ENCODE data around the gene DPPA5. TPM values are rescaled to one million over a fixed set of nuclear protein-coding genes. Genes with fewer than 3 reads are reported as not detected.
"Not testable (repeated sequence)": the region's sequence is repeated elsewhere in the genome, so short reads cannot be mapped to it uniquely, and the experiment has no call there.

The DPPA5 gene
- total RNA-seq, 1 donor from 2014 or later: not detected

DNA sequence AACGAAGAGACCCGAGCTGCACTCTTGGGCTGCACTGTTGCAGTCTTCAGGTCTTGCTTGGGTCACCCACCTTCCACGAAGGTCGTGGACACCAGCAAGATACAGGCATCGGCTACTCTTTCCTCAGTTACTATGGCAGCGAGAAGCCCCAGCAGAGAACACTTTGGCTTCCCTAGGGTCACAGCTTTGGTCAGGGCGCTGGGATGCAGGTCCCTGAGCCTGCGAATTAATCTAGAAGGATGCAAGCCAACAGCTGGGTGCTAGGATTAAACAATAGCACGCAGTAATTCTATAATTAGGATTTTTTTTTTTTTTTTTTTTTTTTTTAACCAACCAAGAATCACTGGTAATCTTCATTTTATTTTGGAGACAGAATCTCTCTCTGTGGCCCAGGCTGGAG lies 10.5 kb upstream of the DPPA5 start:
- DNase-seq (ENCODE audit: low read depth): no peak

DNA sequence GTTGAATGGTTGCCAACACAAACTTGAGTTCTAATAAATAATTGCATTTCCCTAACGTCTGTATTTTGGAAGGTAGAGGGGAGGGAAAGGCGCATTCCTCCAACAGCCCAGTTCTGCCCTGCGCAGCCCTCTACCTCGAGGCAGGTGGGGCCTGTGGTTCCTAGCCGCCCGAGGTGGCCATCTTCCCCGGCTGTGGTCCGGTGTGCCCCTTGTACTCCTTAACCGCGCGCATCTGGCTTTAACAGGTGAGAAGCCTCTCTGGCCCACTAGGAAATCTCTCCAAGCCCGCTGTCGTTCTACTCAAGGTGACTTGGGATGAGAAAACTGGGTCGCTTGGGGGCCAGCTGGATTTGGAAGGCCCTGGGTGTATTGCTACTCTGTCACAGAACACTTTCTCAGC lies 10.0 kb upstream of the DPPA5 start:
- no peak for DNase-seq (ENCODE audit: low read depth)

DNA sequence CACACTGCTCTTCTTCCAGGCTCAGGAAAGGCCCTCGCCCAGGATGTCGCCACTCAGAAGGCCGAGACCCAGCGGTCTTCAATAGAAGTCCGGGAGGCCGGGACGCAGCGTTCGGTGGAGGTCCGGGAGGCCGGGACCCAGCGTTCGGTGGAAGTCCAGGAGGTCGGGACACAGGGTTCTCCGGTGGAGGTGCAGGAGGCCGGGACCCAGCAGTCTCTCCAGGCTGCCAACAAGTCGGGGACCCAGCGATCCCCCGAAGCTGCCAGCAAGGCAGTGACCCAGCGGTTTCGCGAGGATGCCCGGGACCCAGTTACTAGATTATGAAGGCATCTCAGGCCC lies 9.4 kb upstream of the DPPA5 start:
- no peak for DNase-seq (ENCODE audit: low read depth)

DNA sequence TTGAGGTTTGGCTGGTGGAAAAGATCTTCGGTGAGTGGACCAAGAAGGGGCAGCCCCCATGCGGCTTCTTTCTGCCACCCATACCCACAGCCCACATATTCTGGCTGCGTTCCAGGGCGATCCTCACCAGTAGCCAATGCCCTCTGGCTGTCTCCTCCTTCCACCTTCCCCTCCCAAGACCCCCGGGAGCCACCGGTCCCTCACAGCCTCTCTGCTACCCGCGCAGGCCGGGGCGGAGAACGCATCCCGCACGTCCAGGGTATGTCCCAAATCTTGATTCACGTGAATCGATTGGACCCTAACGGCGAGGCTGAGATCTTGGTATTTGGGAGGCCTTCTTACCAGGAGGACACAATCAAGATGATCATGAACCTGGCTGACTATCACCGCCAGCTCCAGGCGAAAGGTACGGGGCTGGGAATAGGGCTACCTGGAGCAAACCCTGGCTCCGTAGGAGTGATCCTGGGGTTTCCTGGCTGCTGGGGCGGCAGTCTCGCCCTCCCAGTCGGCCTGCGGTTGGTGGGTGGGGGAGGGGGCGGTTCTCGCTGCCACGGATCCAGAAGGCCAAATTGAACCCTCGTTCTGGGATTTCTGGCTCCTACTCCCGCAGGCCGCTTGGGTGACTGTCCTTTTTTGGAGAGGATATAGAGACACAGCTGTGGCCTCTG lies 8.9 kb upstream of the DPPA5 start:
- no peak for DNase-seq (ENCODE audit: low read depth)

DNA sequence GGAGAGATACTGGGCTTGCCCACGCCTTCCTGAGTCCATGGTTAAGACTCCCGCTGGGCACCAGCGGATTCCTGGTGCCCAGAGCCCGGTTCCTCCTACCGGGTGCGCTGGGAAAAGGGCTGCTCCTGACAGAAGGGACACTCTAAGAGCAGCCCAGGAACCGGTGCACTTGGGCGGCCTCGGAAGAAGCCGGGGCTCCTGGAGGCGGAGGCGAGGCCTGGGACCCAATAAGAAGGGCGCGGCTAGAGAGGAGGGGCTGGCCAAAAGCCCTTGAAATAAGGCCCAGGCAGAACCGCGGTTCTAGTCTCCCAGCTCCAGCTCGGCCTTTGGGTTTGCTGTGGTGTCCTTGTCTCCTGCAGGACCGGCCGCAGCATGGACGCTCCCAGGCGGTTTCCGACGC lies 8.3 kb upstream of the DPPA5 start, which contains the start of gene KHDC3L:
TSS of gene KHDC3L (plus strand) at position 301 of the 400 bp plus-strand sequence. CDS start at position 373, 72 bp downstream.
- no peak for DNase-seq (ENCODE audit: low read depth)

DNA sequence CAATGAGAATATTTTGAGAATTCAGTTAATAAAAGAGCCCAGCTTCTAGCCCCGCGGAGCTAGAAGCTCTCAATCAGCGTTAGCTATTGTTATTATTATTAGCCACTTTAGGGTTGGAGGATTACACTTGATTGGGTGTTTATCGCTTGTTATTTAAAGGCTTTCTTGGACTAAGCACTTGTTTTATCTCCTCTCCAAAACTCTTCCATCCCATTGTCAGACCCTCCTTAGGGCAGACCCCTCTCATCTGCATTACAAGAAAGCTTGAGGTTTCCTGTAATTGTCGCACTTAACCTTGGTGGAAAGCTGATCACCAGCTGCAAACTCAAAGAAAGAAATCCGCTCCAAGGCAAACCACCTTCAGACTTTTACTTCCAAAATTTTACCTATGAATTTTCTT lies 4.8 kb downstream of the DPPA5 start:
- no peak for DNase-seq (ENCODE audit: low read depth)

DNA sequence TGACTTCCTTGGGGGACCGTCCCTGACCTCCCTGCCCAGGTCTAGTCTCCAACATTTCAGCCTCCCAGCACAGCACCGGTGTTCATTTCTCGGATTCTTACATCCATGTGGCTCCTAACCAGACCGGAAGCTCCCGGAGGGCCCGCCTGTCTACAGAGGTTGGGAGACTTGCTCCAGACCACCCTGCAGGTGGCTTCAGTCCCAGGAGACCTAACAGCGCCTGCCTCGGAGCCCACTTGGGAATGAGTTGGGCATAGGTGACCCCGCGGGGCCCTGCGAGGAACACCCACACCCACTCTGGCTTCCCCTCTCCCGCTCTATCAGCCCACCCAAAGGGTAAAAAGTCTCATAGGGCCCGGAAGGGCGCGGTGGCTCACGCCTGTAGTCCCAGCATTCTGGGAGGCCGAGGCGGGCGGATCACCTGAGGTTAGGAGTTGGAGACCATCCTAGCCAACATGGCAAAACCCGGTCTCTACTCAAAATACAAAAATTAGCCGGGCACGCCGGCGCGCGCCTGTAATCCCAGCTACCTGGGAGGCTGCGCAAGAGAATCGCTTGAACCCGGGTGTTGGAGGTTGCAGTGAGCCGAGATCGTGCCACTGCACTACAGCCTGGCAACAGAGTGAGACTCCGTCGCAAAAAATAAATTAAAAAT lies 5.4 kb downstream of the DPPA5 start:
- DNase-seq (ENCODE audit: low read depth): no peak

DNA sequence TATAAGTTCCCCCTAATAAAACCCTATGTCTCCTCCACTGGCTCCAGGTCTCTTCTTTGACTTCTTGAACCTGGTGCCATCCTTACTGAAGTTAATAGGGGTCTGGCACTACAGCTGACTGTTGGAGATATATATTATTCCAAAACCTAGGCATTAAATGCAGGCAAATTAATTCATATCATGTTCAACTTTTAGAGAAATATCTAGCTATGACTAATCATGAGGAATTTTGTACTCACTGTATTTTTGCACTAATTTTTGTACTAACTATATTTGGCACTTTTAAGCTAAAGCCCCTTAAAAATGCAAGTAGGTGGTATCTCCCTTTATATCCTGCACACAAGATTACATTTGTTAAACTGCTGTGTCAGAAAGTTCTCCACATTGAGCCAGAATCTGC lies 10.9 kb downstream of the DPPA5 start:
- DNase-seq (ENCODE audit: low read depth): no peak

DNA sequence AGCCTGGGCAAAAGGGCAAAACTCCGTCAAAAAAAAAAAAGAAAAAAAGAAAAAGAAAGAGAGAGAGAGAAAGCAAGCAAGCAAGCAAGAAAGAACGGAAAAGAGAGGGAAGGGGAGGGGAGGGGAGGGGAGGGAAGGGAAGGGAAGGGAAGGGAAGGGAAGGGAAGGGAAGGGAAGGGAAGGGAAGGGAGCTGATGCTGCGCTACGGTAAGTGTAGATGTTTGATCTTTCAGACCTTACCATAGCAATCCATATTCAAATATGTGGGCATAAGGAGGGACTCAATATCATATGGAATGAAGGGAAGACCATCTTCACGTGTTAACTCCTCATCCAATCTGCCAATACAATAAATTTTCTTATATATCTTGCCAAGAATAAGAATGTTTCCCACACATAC lies 11.9 kb downstream of the DPPA5 start:
- DNase-seq (ENCODE audit: low read depth): no peak

DNA sequence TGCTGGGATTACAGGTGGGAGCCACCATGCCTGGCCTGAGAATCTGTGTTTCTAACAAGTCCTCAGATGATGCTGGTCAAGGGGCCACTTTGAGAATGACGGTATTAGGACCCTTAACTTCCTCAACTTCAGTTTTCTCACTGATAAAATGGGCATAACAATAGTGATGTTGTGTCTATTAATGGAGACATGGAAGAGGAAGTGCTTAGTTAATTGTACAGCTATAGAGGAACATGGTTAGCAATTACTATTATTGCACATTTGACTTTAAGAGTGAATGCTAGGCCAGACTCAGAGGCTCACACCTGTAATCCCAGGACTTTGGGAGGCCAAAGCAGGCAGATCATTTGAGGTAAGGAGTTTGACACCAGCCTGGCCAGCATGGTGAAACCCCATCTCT lies 12.7 kb downstream of the DPPA5 start:
- no peak for DNase-seq (ENCODE audit: low read depth)

DNA sequence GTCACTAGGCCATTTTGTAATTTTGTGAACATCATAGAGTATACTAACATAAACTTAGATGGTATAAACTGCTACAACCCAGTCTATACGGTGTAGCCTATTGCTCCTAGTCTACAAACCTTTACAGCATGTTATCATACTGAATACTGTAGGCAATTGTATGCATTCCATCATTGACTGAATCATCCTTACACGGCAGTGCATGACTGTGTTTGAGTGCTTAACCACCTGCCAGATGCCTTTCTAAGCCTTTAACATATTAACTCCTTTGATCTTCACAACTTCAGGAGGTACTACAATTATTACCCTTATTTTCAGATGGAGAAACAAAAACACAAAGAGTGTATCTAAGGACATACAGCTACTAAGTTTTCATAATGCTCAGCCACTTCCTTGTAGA lies 14.0 kb downstream of the DPPA5 start:
- no peak for DNase-seq (ENCODE audit: low read depth)

DNA sequence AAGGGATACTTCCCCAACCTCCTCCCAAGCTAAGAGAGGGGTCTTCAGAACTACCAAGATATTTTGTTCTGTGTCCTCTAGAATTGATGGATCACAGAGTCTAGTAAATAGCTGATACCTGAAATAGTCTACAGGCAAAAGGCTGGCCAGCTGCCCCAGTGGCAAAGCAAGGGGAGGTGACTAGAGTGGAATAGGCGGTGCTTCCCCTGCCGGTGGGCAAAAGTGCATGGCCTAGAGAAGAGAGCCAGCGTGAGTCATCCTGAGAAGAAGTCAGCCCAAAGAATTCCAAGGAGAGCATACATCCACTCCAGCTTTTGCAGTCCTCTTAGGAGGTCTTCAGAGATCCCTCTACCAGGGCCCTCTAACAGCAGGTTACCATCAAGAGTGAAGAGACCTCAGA lies 14.7 kb downstream of the DPPA5 start:
- peak; percentile 13 for DNase-seq (ENCODE audit: low read depth)

DNA sequence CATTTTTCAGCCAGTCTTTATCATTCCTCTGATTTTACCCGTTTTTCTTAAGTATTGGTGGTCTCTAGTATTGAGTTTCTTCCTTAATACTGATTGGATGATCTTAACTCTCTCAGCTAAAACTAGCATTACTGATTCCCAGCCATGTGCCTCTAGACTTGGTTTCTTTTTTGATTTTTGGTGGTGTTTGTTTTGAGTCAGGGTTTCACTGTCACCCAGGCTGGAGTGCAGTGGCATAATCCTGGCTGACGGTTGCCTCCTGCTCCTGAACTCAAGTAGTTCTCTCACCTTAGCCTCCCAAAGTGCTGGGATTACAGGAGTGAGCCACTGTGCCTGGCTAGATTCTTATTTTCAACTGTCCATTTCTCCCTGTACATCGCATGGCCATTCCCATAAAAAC lies 24.9 kb downstream of the DPPA5 start:
- DNase-seq (ENCODE audit: low read depth): no peak

DNA sequence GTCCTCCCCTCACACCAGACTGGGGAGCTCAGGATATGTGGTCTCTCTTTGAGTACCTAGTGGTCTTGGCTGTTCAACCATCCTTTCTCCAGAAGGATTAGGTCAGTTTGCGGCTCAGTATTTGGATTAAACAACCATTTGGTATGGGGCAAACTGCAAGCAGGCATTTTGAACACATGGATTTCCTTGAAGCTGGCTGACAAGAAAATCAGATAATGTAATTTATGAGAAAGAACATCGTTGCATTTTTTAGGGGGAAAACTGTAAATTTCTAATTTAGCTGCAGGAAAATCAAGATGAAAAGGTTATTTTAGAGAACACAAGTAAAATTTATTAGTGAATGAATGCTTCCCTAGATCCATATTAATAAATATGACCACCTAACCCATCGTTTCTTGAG lies 25.3 kb downstream of the DPPA5 start:
- no peak for DNase-seq (ENCODE audit: low read depth)

DNA sequence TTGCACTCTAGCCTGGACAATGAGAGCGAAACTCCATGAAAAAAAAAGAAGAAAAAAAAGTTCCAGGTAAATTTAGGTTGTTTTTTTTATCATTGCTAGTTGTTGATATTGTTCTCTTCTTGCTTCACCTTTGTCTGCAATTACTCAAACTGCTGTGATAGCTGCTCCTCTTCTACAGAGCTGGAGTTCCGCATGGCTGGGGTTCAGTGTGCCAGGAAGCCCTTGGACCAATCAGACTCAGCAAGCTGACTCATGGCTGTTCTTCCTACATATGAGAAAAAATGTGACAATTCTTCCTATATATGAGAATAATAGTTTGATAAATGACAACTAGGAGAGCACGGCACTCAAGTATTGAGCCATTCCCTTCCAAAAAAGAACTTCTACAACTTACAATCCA lies 28.4 kb downstream of the DPPA5 start:
- no peak for DNase-seq (ENCODE audit: low read depth)

DNA sequence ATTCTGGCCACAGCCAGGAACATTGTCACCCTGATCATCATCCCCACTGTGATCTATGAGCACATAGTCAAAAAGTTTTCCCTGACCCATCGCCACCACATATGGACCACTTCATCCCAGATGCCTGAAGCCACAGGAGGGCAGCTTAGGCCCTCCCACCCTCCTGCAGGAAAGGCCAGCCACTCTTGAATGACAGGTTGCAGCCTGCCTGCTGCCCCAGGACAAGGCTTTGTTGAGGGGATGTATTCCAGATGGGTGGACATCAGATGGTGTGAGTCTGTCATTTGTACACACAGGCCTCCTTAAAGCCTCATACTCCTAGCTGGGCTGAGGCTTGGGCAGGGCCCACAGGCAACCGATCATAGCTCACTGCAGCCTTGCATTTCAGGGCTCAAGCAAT lies 30.8 kb downstream of the DPPA5 start:
- no peak for DNase-seq (ENCODE audit: low read depth)

DNA sequence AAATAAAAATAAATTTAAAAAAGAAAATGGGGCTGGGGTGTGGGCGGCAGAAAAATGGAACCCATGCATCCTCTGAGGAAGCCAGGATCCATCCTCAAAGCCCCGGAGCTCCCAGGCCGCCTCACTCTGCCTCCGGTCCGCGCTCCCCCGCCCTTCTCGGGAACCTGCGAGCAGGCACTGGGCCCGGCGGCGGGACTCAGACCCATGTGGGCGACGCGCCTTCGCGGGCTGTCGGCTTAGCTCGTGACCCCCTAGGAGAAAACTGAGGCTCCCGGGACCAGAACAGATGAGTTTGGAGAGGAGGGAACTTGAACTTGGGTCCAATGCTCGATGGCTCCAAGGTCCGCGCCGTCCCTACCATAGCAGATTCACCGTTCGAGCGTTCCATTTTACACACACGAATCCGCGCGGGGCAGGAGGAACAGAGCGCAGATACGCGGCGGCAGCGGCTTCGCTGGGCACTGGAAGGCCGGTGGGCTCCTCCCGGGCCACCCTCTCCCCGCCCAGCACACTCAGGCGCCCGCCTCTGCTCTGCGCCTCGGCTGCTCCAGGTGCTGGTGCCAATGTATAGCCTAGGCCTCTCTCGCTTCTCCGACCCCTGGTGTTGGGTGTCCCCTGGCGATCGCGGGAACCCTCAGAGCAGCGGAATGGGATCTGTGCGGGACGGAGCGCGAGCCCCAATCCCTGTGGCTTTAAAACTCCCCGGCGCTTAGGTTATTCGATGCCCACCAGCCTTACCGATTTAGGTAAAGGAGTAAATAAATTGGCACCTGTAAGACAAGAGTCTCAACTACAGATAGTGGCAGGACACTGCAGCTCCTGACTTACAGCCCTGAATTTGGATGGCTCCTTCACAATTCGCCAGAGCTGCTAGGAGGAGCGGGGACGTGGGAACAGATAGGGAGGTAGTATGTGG lies 39.2 kb downstream of the DPPA5 start:
- DNase-seq (ENCODE audit: low read depth): no peak

DNA sequence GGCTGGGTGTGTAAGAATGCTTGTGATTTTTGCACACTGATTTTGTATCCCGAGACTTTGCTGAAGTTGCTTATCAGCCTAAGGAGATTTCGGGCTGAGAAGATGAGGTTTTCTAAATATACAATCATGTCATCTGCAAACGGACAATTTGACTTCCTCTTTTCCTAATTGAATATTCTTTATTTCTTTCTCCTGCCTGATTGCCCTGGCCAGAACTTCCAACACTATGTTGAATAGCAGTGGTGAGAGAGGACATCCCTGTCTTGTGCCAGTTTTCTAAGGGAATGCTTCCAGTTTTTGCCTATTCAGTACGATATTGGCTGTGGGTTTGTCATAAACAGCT lies 43.6 kb downstream of the DPPA5 start:
- not testable (repeated sequence) for DNase-seq (ENCODE audit: low read depth)

DNA sequence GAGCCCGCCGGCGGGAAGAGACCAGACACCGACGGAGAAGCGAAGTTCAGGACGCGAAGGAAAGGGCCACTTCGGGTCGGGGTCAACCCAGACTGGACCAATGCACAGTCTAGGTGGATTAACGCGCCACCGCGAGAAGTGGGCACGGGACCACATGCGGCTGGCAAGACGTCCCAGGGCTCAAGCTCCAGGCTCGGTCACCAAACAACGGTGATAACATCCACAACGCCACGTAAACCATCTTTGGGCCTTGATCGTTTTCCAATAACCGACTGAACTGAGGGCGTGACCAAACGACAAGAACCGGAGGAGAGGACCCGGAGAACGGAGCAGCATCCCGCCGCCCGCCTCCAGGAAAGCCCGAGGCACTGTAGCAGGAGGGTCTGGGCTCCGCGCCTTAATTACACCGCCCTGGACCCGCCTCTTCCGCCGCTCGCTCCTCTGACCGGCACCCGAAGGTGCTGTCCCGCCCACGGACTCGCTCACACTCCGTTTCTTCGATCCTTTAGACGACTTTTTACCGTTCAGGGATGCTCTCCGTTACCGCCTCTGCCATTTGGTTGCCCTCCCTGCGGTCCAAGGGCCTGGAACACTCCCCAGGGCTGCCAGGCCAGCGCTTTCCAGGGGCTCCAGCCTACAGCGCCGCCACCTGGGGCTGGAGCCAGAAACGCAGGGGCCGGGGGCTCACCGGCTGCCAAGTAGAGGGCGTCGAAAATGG lies 44.1 kb downstream of the DPPA5 start:
- peak; percentile 46 for DNase-seq (ENCODE audit: low read depth)

DNA sequence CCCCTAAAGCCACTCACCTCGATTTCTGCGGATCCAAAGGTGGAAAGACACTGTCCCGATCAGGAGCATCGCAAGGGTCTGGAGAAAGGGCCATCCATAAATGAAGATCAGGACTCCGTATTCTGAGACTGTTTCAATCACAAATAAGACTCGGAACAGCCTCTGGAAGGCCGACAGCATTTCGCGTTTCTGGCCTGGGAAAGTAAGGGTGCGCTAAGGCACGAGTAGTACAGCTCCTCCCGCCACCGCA lies 44.6 kb downstream of the DPPA5 start:
- no peak for DNase-seq (ENCODE audit: low read depth)

DNA sequence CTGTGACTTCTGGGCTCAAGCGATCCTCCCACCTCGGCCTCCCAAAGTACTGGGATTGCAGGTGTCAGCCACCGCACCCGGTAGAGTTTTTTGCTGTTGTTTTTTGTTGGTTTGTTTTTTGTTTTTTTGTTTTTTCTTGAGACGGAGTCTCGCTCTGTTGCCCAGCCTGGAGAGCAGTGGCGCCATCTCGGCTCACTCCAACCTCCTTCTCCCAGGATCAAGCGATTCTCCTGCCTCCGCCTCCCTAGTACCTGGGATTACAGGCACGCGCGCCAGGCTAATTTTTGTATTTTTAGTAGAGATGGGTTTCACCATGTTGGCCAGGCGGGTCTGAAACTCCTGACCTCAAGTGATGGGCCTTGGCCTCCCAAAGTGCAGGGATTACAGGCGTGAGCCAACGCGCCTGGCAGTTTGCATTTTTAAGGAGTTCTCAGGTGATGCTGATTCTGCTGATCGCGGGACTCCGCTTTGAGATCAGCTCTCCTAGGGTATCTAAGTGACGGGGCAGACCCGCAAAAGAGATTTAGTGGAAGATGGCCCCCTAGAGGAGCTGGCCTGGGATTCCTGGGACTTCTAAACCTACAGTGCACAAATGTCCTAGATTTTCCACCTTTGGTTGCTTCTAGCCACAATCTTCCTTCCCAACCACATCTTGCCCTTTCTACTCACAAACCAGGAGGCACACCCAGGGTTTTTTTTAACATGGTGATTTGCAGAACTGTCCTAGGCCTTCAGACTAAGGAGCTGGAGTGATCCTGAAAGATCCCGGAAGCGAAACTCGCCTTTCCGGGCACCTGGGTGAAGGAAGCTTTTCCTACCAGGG lies 45.2 kb downstream of the DPPA5 start:
- no peak for DNase-seq (ENCODE audit: low read depth)
